Fibroblast of lung (primary cell): ENCODE measurements around the gene IQGAP2.

ENCODE experiments used
- EZH2 ChIP-seq: IDR thresholded peaks from 2 replicates; pipeline ENCODE4 v1.5.1; 2012; ENCODE audit warnings: low read length, control low read depth, mild to moderate bottlenecking; ENCODE audit errors: missing control alignments
- TF ChIP-seq, protein P1 (sequence below), 2 donors: IDR thresholded peaks in 1 of 2; conservative IDR thresholded peaks in 1 of 2; 1 replicate in 1 of 2; 2 replicates in 1 of 2; pipeline ENCODE4 v1.5.1; 2011 to 2012; ENCODE audit warnings: low read length in 2 of 2, control low read depth in 1 of 2, inconsistent platforms in 1 of 2, low read depth in 1 of 2, mild to moderate bottlenecking in 1 of 2

DNA sequence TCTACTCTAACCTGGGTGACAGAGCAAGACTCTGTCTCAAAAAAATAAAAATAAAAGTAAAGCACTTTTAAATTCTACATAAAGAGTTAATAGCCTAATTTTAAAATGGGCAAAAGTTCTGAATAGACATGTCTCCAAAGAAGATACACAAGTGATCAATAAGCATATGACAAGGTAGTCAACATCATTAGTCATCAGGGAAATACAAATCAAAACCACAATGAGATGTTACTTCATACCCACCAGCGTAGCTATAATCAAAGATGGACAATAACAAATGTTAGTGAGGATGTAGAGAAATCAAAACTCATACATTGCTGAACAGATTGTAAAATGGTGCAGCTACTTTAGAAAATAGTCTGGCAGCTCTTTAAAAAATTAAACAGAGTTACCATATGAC lies 64.1 kb downstream of the IQGAP2 start:
- TF ChIP-seq, protein P1, sequence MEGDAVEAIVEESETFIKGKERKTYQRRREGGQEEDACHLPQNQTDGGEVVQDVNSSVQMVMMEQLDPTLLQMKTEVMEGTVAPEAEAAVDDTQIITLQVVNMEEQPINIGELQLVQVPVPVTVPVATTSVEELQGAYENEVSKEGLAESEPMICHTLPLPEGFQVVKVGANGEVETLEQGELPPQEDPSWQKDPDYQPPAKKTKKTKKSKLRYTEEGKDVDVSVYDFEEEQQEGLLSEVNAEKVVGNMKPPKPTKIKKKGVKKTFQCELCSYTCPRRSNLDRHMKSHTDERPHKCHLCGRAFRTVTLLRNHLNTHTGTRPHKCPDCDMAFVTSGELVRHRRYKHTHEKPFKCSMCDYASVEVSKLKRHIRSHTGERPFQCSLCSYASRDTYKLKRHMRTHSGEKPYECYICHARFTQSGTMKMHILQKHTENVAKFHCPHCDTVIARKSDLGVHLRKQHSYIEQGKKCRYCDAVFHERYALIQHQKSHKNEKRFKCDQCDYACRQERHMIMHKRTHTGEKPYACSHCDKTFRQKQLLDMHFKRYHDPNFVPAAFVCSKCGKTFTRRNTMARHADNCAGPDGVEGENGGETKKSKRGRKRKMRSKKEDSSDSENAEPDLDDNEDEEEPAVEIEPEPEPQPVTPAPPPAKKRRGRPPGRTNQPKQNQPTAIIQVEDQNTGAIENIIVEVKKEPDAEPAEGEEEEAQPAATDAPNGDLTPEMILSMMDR (conservative IDR thresholded peaks at IDR 0.05 in 1 of 2, IDR thresholded peaks at IDR 0.05 in 1 of 2; ENCODE audit: low read depth in 1 of 2, low read length in 2 of 2): no peak
- TF ChIP-seq EZH2: no peak
